GM12873 (cell line): ENCODE results near the gene RGMA.

Experiments used
- TF ChIP-seq, protein P1 (sequence below): IDR thresholded peaks from 2 replicates; pipeline ENCODE4 v1.5.1; 2012; ENCODE audit warnings: low read depth, mild to moderate bottlenecking, moderate library complexity, low read length, control low read depth; ENCODE audit not compliant: insufficient read depth; ENCODE audit errors: missing control alignments

The RGMA gene, protein sequence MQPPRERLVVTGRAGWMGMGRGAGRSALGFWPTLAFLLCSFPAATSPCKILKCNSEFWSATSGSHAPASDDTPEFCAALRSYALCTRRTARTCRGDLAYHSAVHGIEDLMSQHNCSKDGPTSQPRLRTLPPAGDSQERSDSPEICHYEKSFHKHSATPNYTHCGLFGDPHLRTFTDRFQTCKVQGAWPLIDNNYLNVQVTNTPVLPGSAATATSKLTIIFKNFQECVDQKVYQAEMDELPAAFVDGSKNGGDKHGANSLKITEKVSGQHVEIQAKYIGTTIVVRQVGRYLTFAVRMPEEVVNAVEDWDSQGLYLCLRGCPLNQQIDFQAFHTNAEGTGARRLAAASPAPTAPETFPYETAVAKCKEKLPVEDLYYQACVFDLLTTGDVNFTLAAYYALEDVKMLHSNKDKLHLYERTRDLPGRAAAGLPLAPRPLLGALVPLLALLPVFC

DNA sequence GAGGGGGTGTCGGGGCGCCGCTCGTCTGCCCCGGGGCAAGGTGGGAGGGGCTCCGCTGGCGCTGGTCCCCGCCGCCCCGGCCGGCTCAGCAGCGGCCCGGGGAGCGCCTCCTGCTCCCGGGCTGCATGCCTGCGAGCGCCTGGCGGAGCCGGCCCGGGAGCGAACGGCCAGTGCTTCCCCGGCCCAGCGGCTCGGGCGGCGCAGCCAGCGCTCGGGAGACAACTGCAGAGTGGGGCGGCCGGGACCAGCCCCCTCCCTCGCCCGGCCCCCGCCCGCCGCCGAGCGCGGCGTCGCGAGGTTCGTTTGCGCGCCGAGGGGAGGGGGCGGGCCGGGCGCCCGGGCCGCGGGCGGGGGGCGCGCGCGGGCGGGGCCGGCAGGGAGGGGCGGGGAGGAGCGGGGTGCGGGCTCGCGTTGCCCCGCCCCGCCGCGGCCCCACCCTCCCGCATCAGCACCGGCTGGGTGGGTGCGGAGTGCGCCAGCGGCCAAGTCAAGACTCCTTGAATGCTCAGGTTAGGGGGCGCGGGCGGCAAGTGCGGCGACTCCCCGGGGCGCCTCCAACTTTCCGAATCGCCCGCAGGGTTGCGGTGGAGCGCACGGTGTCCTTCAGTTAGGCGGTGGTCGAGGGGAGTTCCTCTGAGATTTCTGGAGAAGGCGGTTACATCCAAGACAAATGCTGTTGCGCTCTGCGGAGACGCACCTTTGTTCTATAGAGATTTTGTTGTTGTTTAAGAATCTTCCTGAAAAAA lies at the start of gene RGMA:
TSS of gene RGMA (minus strand) at position 231 of the 746 bp plus-strand sequence. CDS start 279 bp downstream, outside the sequence.
- TF ChIP-seq, protein P1, sequence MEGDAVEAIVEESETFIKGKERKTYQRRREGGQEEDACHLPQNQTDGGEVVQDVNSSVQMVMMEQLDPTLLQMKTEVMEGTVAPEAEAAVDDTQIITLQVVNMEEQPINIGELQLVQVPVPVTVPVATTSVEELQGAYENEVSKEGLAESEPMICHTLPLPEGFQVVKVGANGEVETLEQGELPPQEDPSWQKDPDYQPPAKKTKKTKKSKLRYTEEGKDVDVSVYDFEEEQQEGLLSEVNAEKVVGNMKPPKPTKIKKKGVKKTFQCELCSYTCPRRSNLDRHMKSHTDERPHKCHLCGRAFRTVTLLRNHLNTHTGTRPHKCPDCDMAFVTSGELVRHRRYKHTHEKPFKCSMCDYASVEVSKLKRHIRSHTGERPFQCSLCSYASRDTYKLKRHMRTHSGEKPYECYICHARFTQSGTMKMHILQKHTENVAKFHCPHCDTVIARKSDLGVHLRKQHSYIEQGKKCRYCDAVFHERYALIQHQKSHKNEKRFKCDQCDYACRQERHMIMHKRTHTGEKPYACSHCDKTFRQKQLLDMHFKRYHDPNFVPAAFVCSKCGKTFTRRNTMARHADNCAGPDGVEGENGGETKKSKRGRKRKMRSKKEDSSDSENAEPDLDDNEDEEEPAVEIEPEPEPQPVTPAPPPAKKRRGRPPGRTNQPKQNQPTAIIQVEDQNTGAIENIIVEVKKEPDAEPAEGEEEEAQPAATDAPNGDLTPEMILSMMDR, result no peak

DNA sequence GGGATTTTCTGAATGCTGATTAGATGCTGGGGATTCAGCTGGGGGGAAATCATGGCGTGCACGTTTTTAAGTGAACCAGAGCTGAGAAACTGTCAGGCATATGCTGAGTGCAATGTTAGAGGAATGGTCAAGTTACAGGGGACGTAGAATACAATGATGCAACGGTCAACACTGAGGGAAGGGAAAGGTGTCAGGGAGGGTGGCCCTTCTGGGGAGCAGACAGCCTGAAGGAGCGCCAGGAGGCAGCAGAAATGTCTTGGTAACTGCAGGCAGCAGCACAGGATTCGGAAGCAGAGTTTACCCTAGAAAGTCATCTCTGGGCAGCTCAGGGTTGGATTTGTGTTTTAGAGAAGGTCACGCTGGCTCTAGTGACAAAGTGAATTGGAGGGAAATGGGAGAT lies 47.6 kb upstream of the RGMA start:
- TF ChIP-seq, protein P1, result no peak

DNA sequence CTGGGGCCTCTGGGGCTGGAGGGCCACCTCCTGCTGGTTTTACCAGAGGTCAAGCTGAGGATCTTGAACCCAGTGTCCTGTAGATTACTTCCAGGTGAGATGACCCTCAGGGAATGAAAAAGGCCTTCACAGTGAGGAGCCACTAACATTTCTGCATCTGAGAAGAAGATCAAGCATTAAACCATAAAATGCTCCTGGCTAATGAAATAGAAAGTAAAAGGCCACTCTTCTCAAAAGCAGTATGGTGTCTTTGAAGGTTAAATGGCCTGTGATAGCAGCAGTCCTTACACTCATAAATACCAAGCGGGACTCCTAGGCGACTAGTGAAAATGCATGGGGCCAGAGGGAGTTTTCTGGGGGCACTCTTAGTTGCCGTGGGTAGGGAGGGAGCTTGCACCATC lies 47.0 kb upstream of the RGMA start:
- TF ChIP-seq, protein P1, result no peak

DNA sequence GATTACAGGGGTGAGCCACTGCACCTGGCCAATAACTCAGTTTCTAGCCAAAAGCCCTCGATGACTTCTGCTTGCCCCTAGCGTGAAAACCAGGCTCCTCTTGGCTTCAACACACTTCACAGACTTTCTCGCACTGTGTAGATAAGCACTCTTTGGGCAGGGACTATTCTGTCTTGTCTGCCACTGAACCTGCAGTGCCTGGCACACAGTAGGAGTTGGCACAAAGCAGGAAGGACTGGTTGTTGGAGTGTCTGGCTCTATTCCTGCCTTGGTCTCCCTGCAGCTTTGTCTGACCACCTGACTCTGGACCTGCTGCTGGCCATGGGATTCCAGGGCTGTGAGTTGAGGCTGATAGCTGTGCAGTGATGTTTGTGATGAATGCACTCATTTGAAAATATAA lies 46.4 kb upstream of the RGMA start:
- TF ChIP-seq, protein P1, result no peak

DNA sequence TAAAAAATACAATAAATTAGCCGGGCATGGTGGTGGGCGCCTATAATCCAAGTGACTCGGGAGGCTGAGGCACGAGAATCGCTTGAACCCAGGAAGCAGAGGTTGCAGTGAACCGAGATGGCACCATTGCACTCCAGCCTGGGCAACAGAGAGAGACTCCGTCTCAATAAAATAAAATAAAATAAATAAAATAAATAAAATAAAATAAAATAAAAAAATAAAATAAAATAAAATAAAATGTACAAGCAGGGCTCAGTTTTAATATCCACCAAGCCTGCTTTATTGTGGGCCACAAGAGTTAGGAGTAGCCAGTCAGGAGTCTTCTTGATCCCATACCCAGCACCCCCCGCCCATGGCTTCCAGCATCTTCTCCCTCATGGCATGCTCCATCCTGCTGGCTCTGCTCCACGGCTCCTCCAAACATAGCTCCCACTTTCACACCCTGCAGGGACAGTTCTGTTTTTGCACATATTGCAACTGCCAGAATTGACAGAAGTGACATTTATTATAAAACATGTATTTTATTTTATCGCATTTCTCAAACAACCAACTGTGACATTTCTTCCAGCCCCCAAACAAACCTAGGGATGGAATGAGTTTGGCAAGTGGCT lies 42.6 kb upstream of the RGMA start:
- TF ChIP-seq, protein P1, result no peak

DNA sequence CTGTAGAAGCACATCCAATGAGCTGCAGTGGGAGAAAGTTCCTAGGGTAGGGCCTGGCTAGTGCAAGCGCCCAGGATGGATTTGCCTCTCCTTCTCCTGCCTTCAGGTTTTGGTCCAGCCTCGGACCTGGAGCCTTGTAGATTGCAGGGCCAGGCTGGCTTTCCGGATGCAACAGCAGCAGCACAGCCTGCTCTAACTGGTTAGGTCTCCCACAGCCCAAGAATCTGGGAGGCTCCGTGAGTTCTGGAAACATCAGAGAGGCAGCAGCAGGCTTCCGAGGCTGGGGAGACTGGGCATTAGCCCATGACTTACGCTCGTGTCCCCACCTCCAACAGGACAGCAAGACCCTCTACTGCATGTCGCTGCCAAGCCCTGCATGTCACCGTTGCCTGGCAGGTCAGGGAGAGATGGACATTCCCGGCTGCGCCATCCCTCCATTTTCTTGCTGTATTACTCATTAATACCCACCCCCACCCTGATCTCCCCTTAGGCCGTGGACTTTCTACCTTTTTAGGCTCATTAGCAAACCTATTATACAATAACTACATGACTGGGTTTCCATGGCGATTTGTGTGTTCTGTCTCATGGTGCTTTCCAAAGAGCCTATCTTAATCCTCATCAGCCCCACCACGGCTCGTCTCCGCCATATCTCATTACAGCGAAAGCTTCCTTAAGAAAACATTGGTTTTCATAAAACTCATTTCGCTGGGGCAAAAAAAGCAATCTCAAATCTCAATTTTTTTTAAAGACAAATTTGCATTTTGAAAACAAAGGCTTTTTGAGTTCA lies 40.9 kb upstream of the RGMA start:
- TF ChIP-seq, protein P1, result no peak
